Adipocyte (in vitro differentiated cells): ENCODE results near the gene DNER.
"Not testable (repeated sequence)": the region's sequence is repeated elsewhere in the genome, so short reads cannot be mapped to it uniquely, and the experiment has no call there.

ENCODE experiments used
- DNase-seq: peaks from one replicate; pipeline ENCODE4 v3.0.0-alpha.2; 2015; ENCODE audit warnings: low read depth
- H3K27me3 ChIP-seq: replicated peaks from 2 replicates; pipeline ENCODE4 v1.7.0; 2013; ENCODE audit warnings: mild to moderate bottlenecking, low read length, moderate library complexity; ENCODE audit not compliant: control insufficient read depth, insufficient read depth
- H3K36me3 ChIP-seq: 2 replicates; pipeline ENCODE4 v1.7.0; 2013; ENCODE audit warnings: low read length, mild to moderate bottlenecking, moderate library complexity; ENCODE audit not compliant: control insufficient read depth, insufficient read depth, severe bottlenecking
- H3K4me1 ChIP-seq: 2 replicates; pipeline ENCODE4 v1.7.0; 2013; ENCODE audit warnings: mild to moderate bottlenecking, low read length, moderate library complexity; ENCODE audit not compliant: control insufficient read depth, insufficient read depth
- H3K4me3 ChIP-seq: 2 replicates; pipeline ENCODE4 v1.7.0; 2013; ENCODE audit warnings: mild to moderate bottlenecking, low read length, moderate library complexity
- H3K9ac ChIP-seq: 2 replicates; pipeline ENCODE4 v1.7.0; 2013; ENCODE audit warnings: mild to moderate bottlenecking, low read length, moderate library complexity
- H3K9me3 ChIP-seq: 2 replicates; pipeline ENCODE4 v1.7.0; 2013; ENCODE audit warnings: mild to moderate bottlenecking, low read length, moderate library complexity; ENCODE audit not compliant: control insufficient read depth

DNER gene

GRCh38 chr2:229714080-229714735 lies at the start of gene DNER:
DNER (minus strand) TSS chr2:229714555; CDS start chr2:229714423, 132 bp downstream.
- no peaks in the 10 kb centered on the region for H3K36me3 ChIP-seq
- peak within 1 kb of the TSS; percentile 70 for H3K4me3 ChIP-seq
- H3K4me1 ChIP-seq: peaks cover 7% of the 10 kb centered on the region
- H3K27me3 ChIP-seq: peaks cover 45% of the 10 kb centered on the region
- H3K9me3 ChIP-seq: peaks cover 7% of the 10 kb centered on the region
- H3K9ac ChIP-seq: no peak within 1 kb of the TSS
- peak; percentile 31 for DNase-seq

GRCh38 chr2:229761663-229762062 lies 47.3 kb upstream of the DNER start:
- no peaks in the 10 kb centered on the region for H3K9me3 ChIP-seq
- no peak overlapping the region for H3K4me3 ChIP-seq
- no peak overlapping the region for H3K9ac ChIP-seq
- no peaks in the 10 kb centered on the region for H3K4me1 ChIP-seq
- peaks cover 39% of the 10 kb centered on the region for H3K36me3 ChIP-seq
- no peaks in the 10 kb centered on the region for H3K27me3 ChIP-seq
- DNase-seq: no peak

- H3K9me3 ChIP-seq, DNase-seq, H3K4me1 ChIP-seq, H3K4me3 ChIP-seq, H3K27me3 ChIP-seq, H3K9ac ChIP-seq, H3K36me3 ChIP-seq: not testable (repeated sequence)
Measured at GRCh38 chr2:229757462-229757861, 43.1 kb upstream of the DNER start.

- no peaks in the 10 kb centered on the region for H3K36me3 ChIP-seq
- no peak for DNase-seq
- no peak overlapping the region for H3K9ac ChIP-seq
- H3K4me1 ChIP-seq: no peaks in the 10 kb centered on the region
- no peak overlapping the region for H3K4me3 ChIP-seq
- no peaks in the 10 kb centered on the region for H3K9me3 ChIP-seq
- no peaks in the 10 kb centered on the region for H3K27me3 ChIP-seq
Measured at GRCh38 chr2:229752970-229753729, 38.8 kb upstream of the DNER start.

GRCh38 chr2:229749779-229750178 lies 35.4 kb upstream of the DNER start:
- no peak for DNase-seq
- no peak overlapping the region for H3K4me3 ChIP-seq
- no peak overlapping the region for H3K9ac ChIP-seq
- H3K36me3 ChIP-seq: no peaks in the 10 kb centered on the region
- no peaks in the 10 kb centered on the region for H3K27me3 ChIP-seq
- no peaks in the 10 kb centered on the region for H3K4me1 ChIP-seq
- no peaks in the 10 kb centered on the region for H3K9me3 ChIP-seq

GRCh38 chr2:229748950-229749349 lies 34.6 kb upstream of the DNER start:
- no peak overlapping the region for H3K4me3 ChIP-seq
- no peak overlapping the region for H3K9ac ChIP-seq
- no peaks in the 10 kb centered on the region for H3K4me1 ChIP-seq
- no peaks in the 10 kb centered on the region for H3K9me3 ChIP-seq
- DNase-seq: no peak
- H3K27me3 ChIP-seq: no peaks in the 10 kb centered on the region
- H3K36me3 ChIP-seq: no peaks in the 10 kb centered on the region

GRCh38 chr2:229742691-229743090 lies 28.3 kb upstream of the DNER start:
- not testable (repeated sequence) for H3K4me1 ChIP-seq, DNase-seq, H3K4me3 ChIP-seq, H3K27me3 ChIP-seq, H3K9ac ChIP-seq, H3K36me3 ChIP-seq
- H3K9me3 ChIP-seq: peaks cover 16% of the 10 kb centered on the region

GRCh38 chr2:229740279-229740678 lies 25.9 kb upstream of the DNER start:
- H3K27me3 ChIP-seq: no peaks in the 10 kb centered on the region
- no peaks in the 10 kb centered on the region for H3K36me3 ChIP-seq
- H3K4me1 ChIP-seq: no peaks in the 10 kb centered on the region
- peaks cover 17% of the 10 kb centered on the region for H3K9me3 ChIP-seq
- no peak for DNase-seq
- H3K9ac ChIP-seq: no peak overlapping the region
- H3K4me3 ChIP-seq: no peak overlapping the region

- DNase-seq: no peak
- H3K4me1 ChIP-seq: no peaks in the 10 kb centered on the region
- no peaks in the 10 kb centered on the region for H3K36me3 ChIP-seq
- no peak overlapping the region for H3K4me3 ChIP-seq
- H3K9ac ChIP-seq: no peak overlapping the region
- peaks cover 17% of the 10 kb centered on the region for H3K9me3 ChIP-seq
- H3K27me3 ChIP-seq: no peaks in the 10 kb centered on the region
Measured at GRCh38 chr2:229738024-229738625, 23.8 kb upstream of the DNER start.

- no peaks in the 10 kb centered on the region for H3K4me1 ChIP-seq
- H3K36me3 ChIP-seq: no peaks in the 10 kb centered on the region
- no peak overlapping the region for H3K9ac ChIP-seq
- no peak overlapping the region for H3K4me3 ChIP-seq
- H3K9me3 ChIP-seq: peaks cover 17% of the 10 kb centered on the region
- DNase-seq: no peak
- no peaks in the 10 kb centered on the region for H3K27me3 ChIP-seq
Measured at GRCh38 chr2:229734410-229734809, 20.1 kb upstream of the DNER start.

GRCh38 chr2:229733611-229734245 lies 19.4 kb upstream of the DNER start:
- H3K27me3 ChIP-seq: no peaks in the 10 kb centered on the region

More at GRCh38 chr2:229733611-229734245, 19.4 kb upstream of the DNER start:
- Histone ChIP-seq H3K9me3 (peaks cover 11% of the 10 kb centered on the region), H3K4me3 (no peak overlapping the region), H3K9ac (no peak overlapping the region), H3K36me3 (no peaks in the 10 kb centered on the region), H3K4me1 (no peaks in the 10 kb centered on the region)
- DNase-seq: no peak
